ENCODE results near the gene TMEM243. TPM values are rescaled to one million over a fixed set of nuclear protein-coding genes. Genes with fewer than 3 reads are reported as not detected.

Gene TMEM243
- total RNA-seq, 4 donors from 2014 or later = 8.9 to 42.2 (median 19.1) TPM

GRCh38 chr7:87234949-87235348 lies 15.4 kb upstream of the TMEM243 start:
- no peak for DNase-seq
- Histone ChIP-seq H3K27ac (no peak overlapping the region), H3K9me3 (no peaks in the 10 kb centered on the region), H3K36me3 (no peaks in the 10 kb centered on the region), H3K4me1 (peaks cover 0 to 10% (median 0%) of the 10 kb centered on the region in 3 donors), H3K27me3 (no peaks in the 10 kb centered on the region), H3K4me3 (no peak overlapping the region)
- intact Hi-C loops (cut with DNase I) = loop anchor here (5.0 to 10.0 kb wide), 2 partner anchors 293 to 310 kb away; no protein-coding TSS in a partner anchor
- TF ChIP-seq, protein P1, sequence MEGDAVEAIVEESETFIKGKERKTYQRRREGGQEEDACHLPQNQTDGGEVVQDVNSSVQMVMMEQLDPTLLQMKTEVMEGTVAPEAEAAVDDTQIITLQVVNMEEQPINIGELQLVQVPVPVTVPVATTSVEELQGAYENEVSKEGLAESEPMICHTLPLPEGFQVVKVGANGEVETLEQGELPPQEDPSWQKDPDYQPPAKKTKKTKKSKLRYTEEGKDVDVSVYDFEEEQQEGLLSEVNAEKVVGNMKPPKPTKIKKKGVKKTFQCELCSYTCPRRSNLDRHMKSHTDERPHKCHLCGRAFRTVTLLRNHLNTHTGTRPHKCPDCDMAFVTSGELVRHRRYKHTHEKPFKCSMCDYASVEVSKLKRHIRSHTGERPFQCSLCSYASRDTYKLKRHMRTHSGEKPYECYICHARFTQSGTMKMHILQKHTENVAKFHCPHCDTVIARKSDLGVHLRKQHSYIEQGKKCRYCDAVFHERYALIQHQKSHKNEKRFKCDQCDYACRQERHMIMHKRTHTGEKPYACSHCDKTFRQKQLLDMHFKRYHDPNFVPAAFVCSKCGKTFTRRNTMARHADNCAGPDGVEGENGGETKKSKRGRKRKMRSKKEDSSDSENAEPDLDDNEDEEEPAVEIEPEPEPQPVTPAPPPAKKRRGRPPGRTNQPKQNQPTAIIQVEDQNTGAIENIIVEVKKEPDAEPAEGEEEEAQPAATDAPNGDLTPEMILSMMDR (IDR thresholded peaks at IDR 0.05) = no peak
- no peak for TF ChIP-seq POLR2A (IDR thresholded peaks at IDR 0.05)

- no peak overlapping the region for H3K27ac ChIP-seq
- no peak overlapping the region for H3K4me3 ChIP-seq
- H3K27me3 ChIP-seq = no peaks in the 10 kb centered on the region
- peaks cover 0 to 10% (median 0%) of the 10 kb centered on the region in 3 donors for H3K4me1 ChIP-seq
- H3K36me3 ChIP-seq = no peaks in the 10 kb centered on the region
- intact Hi-C loops (cut with DNase I) = loop anchor here (10.0 kb wide), 1 partner anchor 307 kb away; no protein-coding TSS in a partner anchor
- TF ChIP-seq POLR2A (IDR thresholded peaks at IDR 0.05) = no peak
- TF ChIP-seq, protein P1 (IDR thresholded peaks at IDR 0.05) = no peak
- no peak for DNase-seq
- H3K9me3 ChIP-seq = no peaks in the 10 kb centered on the region
Observed at GRCh38 chr7:87231711-87232110, 12.2 kb upstream of the TMEM243 start.

DNA sequence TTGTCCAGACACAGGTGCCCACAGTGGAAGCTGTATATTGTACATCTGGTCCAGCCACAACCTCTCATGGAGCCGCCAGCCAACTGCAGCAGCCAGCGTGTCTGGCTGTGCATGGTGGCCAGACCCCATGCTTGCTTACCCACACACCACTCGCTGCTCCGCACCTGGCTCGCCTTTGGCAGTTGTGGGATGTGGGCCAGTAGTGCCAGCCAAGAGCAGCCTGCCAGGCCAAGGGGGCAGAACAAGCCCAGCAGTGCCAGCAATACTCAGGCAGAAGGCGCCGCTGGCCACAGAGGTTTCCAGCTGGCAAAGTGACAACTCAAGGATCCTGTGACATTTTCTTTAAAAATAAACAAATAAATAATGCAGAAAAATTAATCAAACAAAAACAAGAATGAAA lies 11.7 kb upstream of the TMEM243 start:
- TF ChIP-seq POLR2A (IDR thresholded peaks at IDR 0.05) = no peak
- TF ChIP-seq, protein P1 (IDR thresholded peaks at IDR 0.05) = no peak
- Histone ChIP-seq H3K4me3 (no peak overlapping the region), H3K9me3 (no peaks in the 10 kb centered on the region), H3K27me3 (no peaks in the 10 kb centered on the region), H3K4me1 (peaks cover 0 to 10% (median 0%) of the 10 kb centered on the region in 3 donors), H3K36me3 (no peaks in the 10 kb centered on the region), H3K27ac (no peak overlapping the region)
- DNase-seq = no peak
- intact Hi-C loops (cut with DNase I) = loop anchor here (10.0 kb wide), 1 partner anchor 306 kb away; no protein-coding TSS in a partner anchor
- WGBS, 2 donors = 19 to 49% methylated on average over 5 to 6 of the region's 7 CpGs

GRCh38 chr7:87226495-87226894 lies 7.0 kb upstream of the TMEM243 start:
- H3K9me3 ChIP-seq = no peaks in the 10 kb centered on the region
- no peaks in the 10 kb centered on the region for H3K36me3 ChIP-seq
- no peak overlapping the region for H3K4me3 ChIP-seq
- intact Hi-C loops (cut with DNase I) = no loop called here
- H3K27ac ChIP-seq = no peak overlapping the region
- no peak for DNase-seq
- peaks cover 0 to 7% (median 0%) of the 10 kb centered on the region in 4 donors for H3K27me3 ChIP-seq
- WGBS, 2 donors = 66 to 72% methylated on average over 3 of the region's 3 CpGs
- H3K4me1 ChIP-seq = peaks cover 0 to 6% (median 0%) of the 10 kb centered on the region in 3 donors
- TF ChIP-seq, protein P1 (IDR thresholded peaks at IDR 0.05) = no peak
- TF ChIP-seq POLR2A (IDR thresholded peaks at IDR 0.05) = no peak

DNA sequence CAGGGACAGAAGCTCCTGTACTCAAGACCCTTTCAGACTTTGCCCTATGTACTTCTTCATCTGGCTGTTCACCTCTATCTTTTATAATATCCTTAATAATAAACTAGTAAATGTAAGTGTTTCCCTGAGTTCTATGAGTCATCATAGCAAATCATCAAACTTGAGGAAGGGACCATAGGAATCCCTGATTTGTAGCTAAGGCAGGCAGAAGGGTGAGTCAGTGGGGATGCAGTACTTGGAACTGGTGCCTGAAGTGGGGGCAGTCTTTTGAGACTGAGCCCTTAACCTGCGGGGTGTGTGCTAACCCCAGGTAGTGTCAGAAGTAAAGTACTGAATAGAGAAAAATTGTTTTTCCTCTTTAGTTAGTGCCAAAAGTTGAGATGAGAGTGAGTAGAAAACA lies 6.2 kb upstream of the TMEM243 start:
- Histone ChIP-seq H3K9me3 (no peaks in the 10 kb centered on the region), H3K36me3 (no peaks in the 10 kb centered on the region), H3K4me1 (peaks cover 0 to 8% (median 5%) of the 10 kb centered on the region in 3 donors), H3K4me3 (no peak overlapping the region), H3K27ac (no peak overlapping the region), H3K27me3 (peaks cover 0 to 7% (median 0%) of the 10 kb centered on the region in 4 donors)
- TF ChIP-seq, protein P1 (IDR thresholded peaks at IDR 0.05) = no peak
- TF ChIP-seq POLR2A (IDR thresholded peaks at IDR 0.05) = no peak
- WGBS, 2 donors = 53 to 75% methylated on average over 1 of the region's 1 CpG
- no peak for DNase-seq
- intact Hi-C loops (cut with DNase I) = no loop called here

Data from esophagus squamous epithelium (tissue), 5 donors.